Fibroblast of pulmonary artery (primary cell): Measurements from ENCODE around the gene MIPEP.

Experiments used
- DNase-seq: peaks from one replicate; pipeline ENCODE4 v3.0.0-alpha.2; 2010; ENCODE audit warnings: low read depth
- H3K4me3 ChIP-seq: replicated peaks from 2 replicates; pipeline ENCODE4 v1.5.1; 2011; ENCODE audit warnings: low read depth, mild to moderate bottlenecking, control low read depth, low read length, moderate library complexity
- TF ChIP-seq, protein P1 (sequence below): IDR thresholded peaks from 2 replicates; pipeline ENCODE4 v1.5.1; 2011; ENCODE audit warnings: mild to moderate bottlenecking, control low read depth, low read length, inconsistent platforms; ENCODE audit errors: missing control alignments

Gene MIPEP

GRCh38 chr13:23760000-23760399 lies 129.2 kb downstream of the MIPEP start:
- TF ChIP-seq, protein P1, sequence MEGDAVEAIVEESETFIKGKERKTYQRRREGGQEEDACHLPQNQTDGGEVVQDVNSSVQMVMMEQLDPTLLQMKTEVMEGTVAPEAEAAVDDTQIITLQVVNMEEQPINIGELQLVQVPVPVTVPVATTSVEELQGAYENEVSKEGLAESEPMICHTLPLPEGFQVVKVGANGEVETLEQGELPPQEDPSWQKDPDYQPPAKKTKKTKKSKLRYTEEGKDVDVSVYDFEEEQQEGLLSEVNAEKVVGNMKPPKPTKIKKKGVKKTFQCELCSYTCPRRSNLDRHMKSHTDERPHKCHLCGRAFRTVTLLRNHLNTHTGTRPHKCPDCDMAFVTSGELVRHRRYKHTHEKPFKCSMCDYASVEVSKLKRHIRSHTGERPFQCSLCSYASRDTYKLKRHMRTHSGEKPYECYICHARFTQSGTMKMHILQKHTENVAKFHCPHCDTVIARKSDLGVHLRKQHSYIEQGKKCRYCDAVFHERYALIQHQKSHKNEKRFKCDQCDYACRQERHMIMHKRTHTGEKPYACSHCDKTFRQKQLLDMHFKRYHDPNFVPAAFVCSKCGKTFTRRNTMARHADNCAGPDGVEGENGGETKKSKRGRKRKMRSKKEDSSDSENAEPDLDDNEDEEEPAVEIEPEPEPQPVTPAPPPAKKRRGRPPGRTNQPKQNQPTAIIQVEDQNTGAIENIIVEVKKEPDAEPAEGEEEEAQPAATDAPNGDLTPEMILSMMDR = no peak
- no peak for DNase-seq
- H3K4me3 ChIP-seq = no peak overlapping the region

GRCh38 chr13:23758798-23759527 lies 130.2 kb downstream of the MIPEP start:
- DNase-seq = no peak

DNA sequence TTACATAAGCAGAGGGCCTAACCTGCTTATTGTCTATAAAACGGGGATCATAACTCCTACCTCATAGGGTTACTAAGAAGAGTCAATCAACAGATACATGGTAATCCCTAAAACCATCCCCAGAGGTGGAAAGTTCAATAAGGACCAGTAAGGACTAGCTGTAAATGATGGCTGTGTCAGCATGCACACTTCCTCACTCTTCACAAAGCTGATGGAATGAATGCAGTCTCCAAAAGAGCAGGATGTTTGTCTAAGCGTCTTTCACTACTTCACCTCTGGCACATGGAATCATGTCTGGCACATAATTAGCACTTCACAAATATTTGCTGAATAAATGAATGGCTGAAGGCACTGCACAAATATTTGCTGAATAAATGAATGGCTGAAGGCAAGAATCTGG lies 134.2 kb downstream of the MIPEP start:
- TF ChIP-seq, protein P1 = no peak
- DNase-seq = no peak
- H3K4me3 ChIP-seq = no peak overlapping the region

More at GRCh38 chr13:23758798-23759527, 130.2 kb downstream of the MIPEP start:
- H3K4me3 ChIP-seq = no peak overlapping the region
- TF ChIP-seq, protein P1 = no peak

DNA sequence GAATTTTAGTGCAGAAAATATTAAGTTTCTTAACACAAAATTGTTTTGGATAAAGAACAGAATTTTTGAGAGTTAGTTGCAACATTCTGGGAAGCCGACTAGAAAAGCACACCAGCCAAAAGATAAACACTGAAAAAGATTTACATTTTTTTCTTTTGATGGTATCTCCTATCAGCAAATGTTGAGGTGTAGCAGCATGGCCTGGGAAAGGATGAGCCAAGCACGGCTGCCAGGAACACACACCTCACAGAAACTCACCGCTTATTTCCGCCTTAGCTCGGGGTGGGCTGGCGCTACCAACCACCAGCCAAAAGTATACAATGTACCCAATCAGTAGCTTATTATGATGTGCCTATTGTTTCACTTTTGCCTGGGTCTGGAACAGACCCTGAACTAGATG lies 134.7 kb downstream of the MIPEP start:
- no peak for DNase-seq

GRCh38 chr13:23753458-23753857 lies 135.7 kb downstream of the MIPEP start:
- H3K4me3 ChIP-seq = no peak overlapping the region
- TF ChIP-seq, protein P1 = no peak
- DNase-seq = peak; percentile 32

More for the DNA sequence above, 134.7 kb downstream of the MIPEP start:
- H3K4me3 ChIP-seq = no peak overlapping the region
- TF ChIP-seq, protein P1 = no peak

GRCh38 chr13:23752111-23753001 lies 136.8 kb downstream of the MIPEP start:
- TF ChIP-seq, protein P1 = no peak
- no peak overlapping the region for H3K4me3 ChIP-seq
- DNase-seq = no peak
